HT-29 (cell line): Measurements from ENCODE around the gene RAP1GAP2. TPM values are rescaled to one million over a fixed set of nuclear protein-coding genes. Genes with fewer than 3 reads are reported as not detected.

Experiments
- DNase-seq: peaks from one replicate; pipeline ENCODE4 v3.0.0-alpha.2; 2015; ENCODE audit warnings: low spot score
- total RNA-seq: library from RNA; depleted of rRNA; stranded (reverse); fragments of >200 nt; shearing (Covaris generic); gene quantifications from 2 replicates; pipeline ENCODE4 v1.2.3, GENCODE V29; 2014

Gene RAP1GAP2
- total RNA-seq, 1 experiment from 2014 or later = 9.6 TPM

GRCh38 chr17:2853283-2854142 is 57.3 kb downstream of the RAP1GAP2 start:
- no peak for DNase-seq

DNA sequence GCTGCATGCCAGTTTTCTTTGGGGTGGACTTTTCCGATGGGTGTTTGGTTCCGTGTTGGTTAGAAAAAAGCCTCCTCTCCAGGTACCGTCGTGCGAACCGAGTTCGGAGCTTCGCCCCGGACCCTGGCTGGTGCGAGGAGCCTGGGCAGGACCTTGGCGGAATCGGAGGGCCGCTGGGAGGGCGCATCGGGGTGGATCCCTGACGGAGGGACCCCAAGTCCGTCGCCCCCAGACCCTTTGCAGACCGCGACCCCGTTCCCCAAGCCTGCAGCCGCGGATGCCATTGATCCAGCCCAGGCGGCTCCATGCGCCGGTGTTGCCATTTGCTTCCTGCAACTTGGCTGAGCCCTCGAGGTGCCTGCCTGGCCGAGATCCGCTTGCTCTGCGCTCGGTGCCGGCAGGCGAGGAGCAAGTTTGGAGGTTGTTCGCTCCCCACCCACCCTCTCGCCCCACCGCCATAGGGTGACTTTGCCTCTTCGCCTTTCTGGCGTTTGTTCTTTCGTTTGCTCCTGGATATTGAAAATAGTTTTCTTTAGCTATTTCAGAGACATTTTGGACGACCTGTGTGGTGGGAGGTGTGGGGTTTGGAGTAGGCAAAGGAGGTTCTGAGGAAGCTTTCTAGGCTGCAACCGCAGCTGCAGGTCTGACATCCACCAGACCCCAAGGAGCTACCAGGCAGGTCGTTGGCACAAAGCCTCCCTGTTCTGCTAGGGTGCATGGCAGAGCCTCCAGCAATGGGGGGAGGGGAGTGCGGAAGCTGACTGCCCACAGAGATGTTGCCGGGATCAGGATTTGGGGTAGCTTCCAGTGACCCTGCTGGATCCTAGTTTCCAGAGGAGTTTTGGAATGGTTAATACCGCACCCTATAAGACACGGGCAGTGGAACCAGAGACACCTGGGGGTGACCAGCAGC is 58.2 kb downstream of the RAP1GAP2 start:
- peak; percentile 17 for DNase-seq

GRCh38 chr17:2855063-2855600 is 58.9 kb downstream of the RAP1GAP2 start:
- no peak for DNase-seq

- no peak for DNase-seq
Observed at GRCh38 chr17:2856727-2857126, 60.5 kb downstream of the RAP1GAP2 start.

GRCh38 chr17:2860045-2860444 is 63.8 kb downstream of the RAP1GAP2 start:
- no peak for DNase-seq

DNA sequence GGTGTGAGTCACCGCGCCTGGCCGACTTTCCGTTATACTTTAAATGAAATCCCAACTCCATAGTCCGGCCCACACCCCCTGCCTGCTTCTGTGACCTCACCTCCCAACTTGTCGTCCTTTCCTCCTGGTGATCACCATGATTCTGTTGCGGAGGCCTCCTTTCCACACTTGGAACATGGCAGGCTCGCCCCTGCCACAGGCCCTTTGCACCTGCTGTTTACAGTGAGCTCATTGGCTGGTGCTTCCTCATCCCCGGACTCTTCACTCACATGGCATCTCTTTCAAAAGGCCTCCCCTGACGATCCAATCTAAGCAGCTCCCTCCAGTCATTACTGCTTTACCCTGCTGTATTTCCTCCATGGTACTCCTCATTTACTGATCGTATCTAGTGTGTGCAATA is 64.6 kb downstream of the RAP1GAP2 start:
- no peak for DNase-seq

- DNase-seq = no peak
Observed at GRCh38 chr17:2862197-2862596, 66.0 kb downstream of the RAP1GAP2 start.

DNA sequence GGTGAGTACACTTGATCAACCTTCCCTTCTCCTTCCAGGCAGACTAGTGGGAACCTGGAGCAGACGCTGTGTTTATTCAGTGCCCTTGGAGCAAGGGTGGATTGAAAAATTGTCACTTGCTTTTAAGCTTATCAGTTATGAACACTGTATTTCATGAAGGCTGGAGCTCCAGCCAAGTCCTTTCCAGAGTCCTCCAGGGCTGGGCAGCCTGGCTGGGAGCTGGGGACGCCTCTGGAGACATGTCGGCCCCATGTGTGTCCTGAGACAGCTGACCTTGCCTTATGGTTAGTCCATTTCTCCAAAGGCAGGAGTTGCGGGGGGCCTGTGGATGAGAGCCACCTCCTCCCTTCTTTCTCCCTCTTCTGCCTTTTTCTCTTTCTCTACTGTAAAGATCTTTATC is 67.0 kb downstream of the RAP1GAP2 start:
- DNase-seq = no peak

GRCh38 chr17:2865228-2865627 is 69.0 kb downstream of the RAP1GAP2 start:
- no peak for DNase-seq

DNA sequence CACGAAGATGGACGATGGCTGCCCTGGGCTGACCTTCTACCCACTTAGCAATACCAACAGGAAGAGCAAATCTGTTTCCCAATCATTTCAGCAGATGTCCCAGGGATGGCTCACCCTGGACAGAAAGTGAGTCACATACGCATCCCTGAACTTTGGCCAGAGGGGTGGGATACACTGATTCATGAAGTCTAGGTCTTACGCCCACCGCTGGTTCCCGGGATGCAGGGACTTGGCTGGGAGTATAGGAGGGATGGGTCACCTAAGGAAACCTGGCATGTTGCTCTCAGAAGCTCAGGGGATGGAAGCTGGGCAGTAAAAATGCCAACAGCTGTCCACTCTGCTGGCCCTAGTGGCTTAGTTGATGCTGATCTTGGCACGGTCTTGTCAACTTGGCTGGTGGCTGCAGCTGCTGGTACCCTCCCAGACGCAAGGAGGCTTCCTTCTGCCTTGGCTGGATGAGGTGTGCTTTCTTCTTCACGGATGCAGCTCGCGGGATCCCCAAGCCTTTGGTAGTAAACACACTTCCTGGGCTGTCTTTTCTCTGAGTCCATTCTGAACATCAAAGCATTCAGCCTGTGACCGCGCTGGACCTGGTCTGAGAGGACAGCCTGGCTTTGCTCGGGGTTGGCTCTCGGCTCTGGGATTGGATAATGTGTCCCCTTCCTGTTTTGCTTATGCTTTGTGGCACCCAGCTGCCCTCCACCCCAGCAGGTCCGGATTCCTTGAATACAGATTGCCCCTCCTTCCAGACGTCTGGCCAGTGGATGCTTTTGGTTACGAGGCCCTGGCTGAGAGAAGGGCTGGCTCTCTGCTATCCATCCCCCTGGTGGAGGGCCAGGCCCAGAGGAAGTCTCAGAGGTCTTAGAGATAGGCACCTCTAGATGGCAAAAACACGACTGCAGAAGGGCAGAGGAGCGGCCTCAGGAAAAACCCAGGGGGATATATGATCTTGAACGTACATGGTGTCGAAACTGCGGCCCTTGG is 71.5 kb downstream of the RAP1GAP2 start:
- DNase-seq = no peak

DNA sequence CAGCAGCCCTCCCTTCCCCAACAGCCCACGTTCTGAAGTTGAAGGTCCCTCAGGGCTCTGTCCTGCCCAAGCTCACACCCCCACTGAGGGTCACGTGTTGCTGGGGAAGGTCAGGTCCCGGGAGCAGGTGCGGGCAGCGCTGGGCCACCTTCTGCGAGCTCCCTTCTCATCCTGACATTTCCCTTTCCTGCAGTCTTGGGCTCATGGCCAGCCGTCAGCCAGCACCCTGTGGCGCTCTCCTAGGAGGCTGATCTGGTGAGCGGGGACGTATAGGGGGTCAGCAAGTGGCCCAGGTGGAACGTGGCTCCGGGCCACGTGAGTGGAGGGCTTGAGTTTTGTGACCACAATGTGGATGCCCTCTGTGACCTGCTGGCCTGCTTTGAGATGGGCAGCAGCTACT is 73.4 kb downstream of the RAP1GAP2 start:
- no peak for DNase-seq

DNA sequence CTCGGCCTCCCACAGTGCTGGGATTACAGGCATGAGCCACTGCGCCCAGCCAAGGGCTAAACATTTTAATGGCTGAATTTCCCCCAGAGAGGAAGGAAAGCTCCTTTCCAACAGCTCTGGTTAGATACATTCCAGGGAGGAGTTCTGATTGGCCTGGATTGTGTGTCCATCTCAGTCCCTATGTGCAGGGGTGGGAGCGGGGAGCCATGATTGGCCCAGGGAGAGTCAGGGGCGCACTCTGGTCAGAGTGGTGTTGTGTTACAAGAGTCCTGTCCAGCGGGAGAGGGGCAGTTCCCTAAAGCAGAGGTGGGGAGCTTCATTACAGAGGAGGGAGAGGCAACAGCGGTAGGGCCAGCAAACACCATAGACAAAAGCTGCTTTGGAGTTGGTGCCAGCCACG is 75.0 kb downstream of the RAP1GAP2 start:
- DNase-seq = no peak

DNA sequence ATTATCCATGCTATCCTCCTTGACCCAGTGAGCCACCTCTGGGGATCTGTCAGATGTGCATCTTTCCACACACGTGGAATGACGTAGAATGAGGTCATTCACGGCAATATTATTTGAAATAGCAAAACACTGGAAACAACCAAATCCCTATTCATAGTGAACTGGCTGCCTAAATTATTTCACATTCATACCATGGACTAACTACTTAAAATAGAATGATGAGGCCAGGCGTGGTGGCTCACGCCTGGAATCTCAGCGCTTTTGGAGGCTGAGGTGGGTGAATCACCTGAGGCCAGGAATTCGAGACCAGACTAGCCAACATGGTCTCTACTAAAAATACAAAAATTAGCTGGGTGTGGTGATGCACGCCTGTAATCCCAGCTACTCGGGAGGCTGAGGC is 75.5 kb downstream of the RAP1GAP2 start:
- DNase-seq = no peak

- no peak for DNase-seq
Observed at GRCh38 chr17:2872282-2872681, 76.0 kb downstream of the RAP1GAP2 start.

- DNase-seq = no peak
Observed at GRCh38 chr17:2874189-2874686, 78.0 kb downstream of the RAP1GAP2 start.

- no peak for DNase-seq
Observed at GRCh38 chr17:2875608-2876007, 79.4 kb downstream of the RAP1GAP2 start.

- no peak for DNase-seq
Observed at GRCh38 chr17:2876467-2876866, 80.2 kb downstream of the RAP1GAP2 start.

DNA sequence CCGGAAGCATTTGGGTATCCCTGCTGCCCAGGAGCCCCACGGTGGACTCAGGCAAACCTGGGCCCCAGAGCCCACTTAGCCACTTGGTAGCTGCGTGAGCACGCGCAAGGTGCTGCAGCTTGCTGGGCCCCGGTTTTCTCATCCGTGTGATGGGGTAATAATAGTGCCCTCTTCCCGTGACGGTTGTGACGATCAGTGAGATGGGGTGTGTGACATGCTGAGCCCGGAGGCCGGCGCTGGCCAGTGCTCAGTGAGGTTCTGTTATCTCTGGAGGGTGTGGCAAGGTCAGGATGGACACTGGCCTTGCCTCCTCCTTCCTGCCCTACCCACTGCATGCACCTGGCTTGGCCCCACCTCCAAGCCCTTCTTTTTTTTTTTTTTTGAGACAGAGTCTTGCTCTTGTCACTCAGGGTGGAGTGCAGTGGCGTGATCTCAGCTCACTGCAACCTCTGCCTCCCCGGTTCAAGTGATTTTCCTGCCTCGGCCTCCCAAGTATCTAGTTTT is 82.6 kb downstream of the RAP1GAP2 start:
- DNase-seq = no peak

DNA sequence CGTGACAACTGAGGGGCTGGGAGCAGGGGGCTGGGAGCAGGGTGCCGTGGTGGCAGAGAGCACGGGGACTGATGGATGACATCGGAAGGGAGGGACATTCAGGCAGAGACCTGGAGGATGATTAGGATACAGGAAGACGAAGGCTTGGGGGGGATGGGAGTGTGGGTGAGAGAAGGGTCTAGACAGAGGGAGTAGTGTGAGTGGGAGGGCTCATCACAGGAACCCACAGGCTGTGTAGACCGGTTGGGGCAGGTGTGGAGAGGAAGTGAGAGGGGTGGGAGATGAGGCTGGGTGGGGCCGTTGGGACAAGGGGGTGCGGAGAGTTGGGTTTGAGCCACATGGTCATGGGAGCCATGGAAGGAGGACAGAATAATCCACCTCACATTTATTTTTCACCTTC is 83.8 kb downstream of the RAP1GAP2 start:
- no peak for DNase-seq

DNA sequence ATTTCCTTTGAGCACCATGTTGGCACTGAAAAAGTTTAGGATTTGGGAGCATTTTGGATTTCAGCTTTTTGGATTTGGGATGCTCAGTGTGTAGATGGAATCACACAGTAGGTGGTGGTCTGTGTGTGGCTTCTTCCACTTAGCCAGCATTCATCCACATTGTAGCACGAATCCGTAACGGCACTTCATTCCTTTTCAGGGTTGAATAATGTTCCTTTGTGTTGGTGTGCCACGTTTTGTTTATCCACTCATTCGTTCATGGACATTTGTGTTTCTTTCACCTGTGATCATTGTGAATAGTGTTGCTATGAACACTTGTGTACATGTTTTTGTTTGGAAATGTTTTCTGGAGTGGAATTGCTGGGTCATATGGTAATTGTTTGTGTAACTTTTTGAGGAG is 85.1 kb downstream of the RAP1GAP2 start:
- no peak for DNase-seq
